GM12801 (cell line): Measurements from ENCODE around the gene BICD2.

ENCODE experiments used
- CTCF ChIP-seq: IDR thresholded peaks from one replicate; pipeline ENCODE4 v1.5.1; 2011; ENCODE audit warnings: control low read depth; ENCODE audit not compliant: insufficient read length; ENCODE audit errors: extremely low read depth

The BICD2 gene

GRCh38 chr9:92671323-92671722, 93.3 kb downstream of the BICD2 start:
- no peak for TF ChIP-seq CTCF

GRCh38 chr9:92669890-92670708, 94.5 kb downstream of the BICD2 start, which contains the start of gene IPPK:
Gene IPPK, minus strand, starts transcription at chr9:92670131. Its CDS starts 143 bp downstream, at chr9:92669988.
- no peak for TF ChIP-seq CTCF

- TF ChIP-seq CTCF = no peak
Measured at GRCh38 chr9:92669527-92669889, 95.1 kb downstream of the BICD2 start.

- TF ChIP-seq CTCF = no peak
Measured at GRCh38 chr9:92668746-92669526, 95.7 kb downstream of the BICD2 start.

GRCh38 chr9:92666912-92667532, 97.6 kb downstream of the BICD2 start:
- no peak for TF ChIP-seq CTCF

GRCh38 chr9:92666236-92666635, 98.4 kb downstream of the BICD2 start:
- no peak for TF ChIP-seq CTCF

- no peak for TF ChIP-seq CTCF
Measured at GRCh38 chr9:92665836-92666235, 98.8 kb downstream of the BICD2 start.
